GM21786 (cell line): Measurements from ENCODE around the gene NOL9.
"Not testable (repeated sequence)": the region's sequence is repeated elsewhere in the genome, so short reads cannot be mapped to it uniquely, and the experiment has no call there.

Experiments used
- ATAC-seq: cut with Tn5 transposase; IDR thresholded peaks from one replicate; pipeline ENCODE4 v1.9.1; 2021; ENCODE audit not compliant: unreplicated experiment

The NOL9 gene

GRCh38 chr1:6574025-6574620, 19.8 kb upstream of the NOL9 start:
- no peak for ATAC-seq

GRCh38 chr1:6572653-6573383, 18.5 kb upstream of the NOL9 start:
- no peak for ATAC-seq

- no peak for ATAC-seq
Measured at GRCh38 chr1:6570987-6571386, 16.7 kb upstream of the NOL9 start.

- ATAC-seq: no peak
Measured at GRCh38 chr1:6570100-6570499, 15.8 kb upstream of the NOL9 start.

- ATAC-seq: no peak
Measured at GRCh38 chr1:6569033-6569432, 14.7 kb upstream of the NOL9 start.

GRCh38 chr1:6560267-6560666, 6.0 kb upstream of the NOL9 start:
- no peak for ATAC-seq

GRCh38 chr1:6559161-6559560, 4.8 kb upstream of the NOL9 start:
- not testable (repeated sequence) for ATAC-seq

- ATAC-seq: no peak
Measured at GRCh38 chr1:6557597-6557996, 3.3 kb upstream of the NOL9 start.

GRCh38 chr1:6554907-6555778, 830 bp upstream of the NOL9 start, which contains the start of gene TAS1R1:
TAS1R1 (plus strand) TSS chr1:6555307; CDS start chr1:6555374, 67 bp downstream.
- no peak for ATAC-seq

GRCh38 chr1:6547301-6547700, 7.0 kb downstream of the NOL9 start:
- ATAC-seq: no peak

- ATAC-seq: no peak
Measured at GRCh38 chr1:6546326-6546725, 8.0 kb downstream of the NOL9 start.

- no peak for ATAC-seq
Measured at GRCh38 chr1:6545276-6546112, 8.8 kb downstream of the NOL9 start.

GRCh38 chr1:6544831-6545230, 9.5 kb downstream of the NOL9 start:
- ATAC-seq: no peak

GRCh38 chr1:6538956-6539355, 15.4 kb downstream of the NOL9 start:
- ATAC-seq: no peak

GRCh38 chr1:6536291-6536690, 18.0 kb downstream of the NOL9 start:
- no peak for ATAC-seq

GRCh38 chr1:6535214-6535613, 19.1 kb downstream of the NOL9 start:
- no peak for ATAC-seq

GRCh38 chr1:6534248-6534822, 20.0 kb downstream of the NOL9 start:
- ATAC-seq: no peak

GRCh38 chr1:6531996-6532395, 22.3 kb downstream of the NOL9 start:
- ATAC-seq: no peak

GRCh38 chr1:6530504-6531160, 23.7 kb downstream of the NOL9 start:
- no peak for ATAC-seq

- ATAC-seq: no peak
Measured at GRCh38 chr1:6528492-6528891, 25.8 kb downstream of the NOL9 start.
